SK-N-SH (cell line): ENCODE results near the gene LEO1. TPM values are rescaled to one million over a fixed set of nuclear protein-coding genes. Genes with fewer than 3 reads are reported as not detected.

Source experiments
- CTCF ChIA-PET: fragments of 300-600, 350-600 bp; formaldehyde crosslinking; extraction: SDS; loops from one replicate; lab custom pipeline; 2021; lab: Yijun Ruan, JAX
- POLR2A ChIA-PET: fragments of 350-600 bp; sonication (Branson Sonifier 250); formaldehyde crosslinking; extraction: SDS; loops from one replicate; lab custom pipeline; 2020; ENCODE audit warnings: antibody characterized with exemption, inconsistent platforms; lab: Yijun Ruan, JAX
- DNase-seq: peaks from one replicate; pipeline ENCODE4 v3.0.0; 2012
- H2AFZ ChIP-seq: fragments of 200-600 bp; sonication (generic); 2 replicates; pipeline ENCODE4 v1.8.1; 2016; ENCODE audit warnings: antibody characterized with exemption, mild to moderate bottlenecking, low read depth
- H3F3A ChIP-seq: fragments of 200-600 bp; sonication (generic); replicated peaks from 2 replicates; pipeline ENCODE3; 2016; ENCODE audit warnings: antibody characterized with exemption, mild to moderate bottlenecking; ENCODE audit not compliant: insufficient read depth
- H3K27ac ChIP-seq, 2 experiments: fragments of 200-500 bp in 1 of 2; fragments of 200-600 bp in 1 of 2; sonication (Bioruptor generic) in 1 of 2; sonication (generic), shearing (Covaris generic) in 1 of 2; 2 replicates each; pipeline versions ENCODE4 v1.5.1 to v1.6.1; 2014 to 2016; ENCODE audit warnings: low read depth in 2 of 2, inconsistent platforms in 1 of 2, low read length in 1 of 2, mild to moderate bottlenecking in 1 of 2, mixed read lengths in 1 of 2
- H3K27me3 ChIP-seq: fragments of 200-600 bp; sonication (generic), shearing (Covaris generic); 2 replicates; pipeline ENCODE4 v1.6.1; 2016; ENCODE audit warnings: mixed run types; ENCODE audit not compliant: insufficient read depth
- H3K36me3 ChIP-seq, 2 experiments: fragments of 200-500 bp in 1 of 2; fragments of 200-600 bp in 1 of 2; sonication (Bioruptor generic) in 1 of 2; sonication (generic) in 1 of 2; replicated peaks in 1 of 2; 2 replicates each; pipeline versions ENCODE3 to v1.5.1; 2014 to 2016; ENCODE audit warnings: low read length in 1 of 2, mild to moderate bottlenecking in 1 of 2; ENCODE audit not compliant: insufficient read depth in 2 of 2, control insufficient read depth in 1 of 2
- H3K4me1 ChIP-seq, 2 experiments: fragments of 200-500 bp in 1 of 2; fragments of 200-600 bp in 1 of 2; sonication (Bioruptor generic) in 1 of 2; sonication (generic), shearing (Covaris generic) in 1 of 2; 2 replicates each; pipeline versions ENCODE4 v1.5.1 to v1.6.1; 2014 to 2016; ENCODE audit warnings: low read depth in 1 of 2, low read length in 1 of 2, mixed run types in 1 of 2; ENCODE audit not compliant: insufficient read depth in 2 of 2, control insufficient read depth in 1 of 2
- H3K4me2 ChIP-seq: fragments of 200-600 bp; sonication (generic), shearing (Covaris generic); 2 replicates; pipeline ENCODE4 v1.6.1; 2017; ENCODE audit warnings: mixed run types
- H3K4me3 ChIP-seq, 2 experiments: fragments of 200-500 bp in 1 of 2; fragments of 200-600 bp in 1 of 2; sonication (Bioruptor generic) in 1 of 2; sonication (generic), shearing (Covaris generic) in 1 of 2; 2 replicates each; pipeline versions ENCODE4 v1.5.1 to v1.8.1; 2014 to 2016; ENCODE audit warnings: low read depth in 2 of 2, inconsistent platforms in 1 of 2, low read length in 1 of 2, mild to moderate bottlenecking in 1 of 2, mixed read lengths in 1 of 2, moderate library complexity in 1 of 2
- H3K79me2 ChIP-seq: fragments of 200-600 bp; sonication (generic); 2 replicates; pipeline ENCODE4 v1.8.1; 2017; ENCODE audit warnings: mild to moderate bottlenecking; ENCODE audit not compliant: insufficient read depth
- H3K9ac ChIP-seq: fragments of 200-600 bp; sonication (generic); 2 replicates; pipeline ENCODE4 v1.6.1; 2017; ENCODE audit warnings: mixed run types
- H3K9me2 ChIP-seq: fragments of 200-600 bp; sonication (generic); 2 replicates; pipeline ENCODE4 v1.6.1; 2017; ENCODE audit warnings: mixed run types
- H3K9me3 ChIP-seq: fragments of 200-600 bp; sonication (generic); 2 replicates; pipeline ENCODE4 v1.6.1; 2017; ENCODE audit warnings: mixed run types, mild to moderate bottlenecking, moderate library complexity
- H4K20me1 ChIP-seq: fragments of 200-600 bp; sonication (generic); 2 replicates; pipeline ENCODE4 v1.6.1; 2017; ENCODE audit warnings: mild to moderate bottlenecking, mixed run types; ENCODE audit not compliant: insufficient read depth
- CTCF ChIP-seq: fragments of 200-600 bp; sonication (generic); IDR thresholded peaks from 2 replicates; pipeline ENCODE4 v1.6.1; 2017; ENCODE audit warnings: antibody characterized with exemption, mild to moderate bottlenecking, moderate library complexity
- EP300 ChIP-seq, 2 experiments: IDR thresholded peaks; 2 replicates each; pipeline versions ENCODE4 v1.4.0 to v1.6.1; 2012; ENCODE audit warnings: borderline replicate concordance in 1 of 2, low read depth in 1 of 2, low read length in 1 of 2
- FOXM1 ChIP-seq: IDR thresholded peaks from 2 replicates; pipeline ENCODE4 v1.4.0; 2012; ENCODE audit warnings: low read depth, mild to moderate bottlenecking
- GABPA ChIP-seq: IDR thresholded peaks from 2 replicates; pipeline ENCODE4 v1.4.0; 2012; ENCODE audit warnings: low read depth, mild to moderate bottlenecking
- JUND ChIP-seq: IDR thresholded peaks from 2 replicates; pipeline ENCODE4 v1.4.0; 2012
- MEF2A ChIP-seq: IDR thresholded peaks from 2 replicates; pipeline ENCODE4 v1.4.0; 2012; ENCODE audit warnings: low read depth, borderline replicate concordance
- NFIC ChIP-seq: IDR thresholded peaks from 2 replicates; pipeline ENCODE4 v1.4.0; 2012; ENCODE audit warnings: borderline replicate concordance
- NRF1 ChIP-seq: IDR thresholded peaks from 2 replicates; pipeline ENCODE4 v1.6.1; 2012; ENCODE audit warnings: low read depth, mild to moderate bottlenecking, low read length
- RCOR1 ChIP-seq: fragments of 150-350 bp; IDR thresholded peaks from 2 replicates; pipeline ENCODE4 v1.6.1; 2017; ENCODE audit warnings: antibody characterized with exemption, low read length
- RFX5 ChIP-seq: IDR thresholded peaks from 2 replicates; pipeline ENCODE4 v1.6.1; 2012; ENCODE audit warnings: mild to moderate bottlenecking, improper control_type of control experiment, low read length
- SIN3A ChIP-seq: IDR thresholded peaks from 2 replicates; pipeline ENCODE4 v1.6.1; 2012; ENCODE audit warnings: low read depth, mild to moderate bottlenecking, low read length, moderate library complexity, borderline replicate concordance
- SMC3 ChIP-seq: IDR thresholded peaks from 2 replicates; pipeline ENCODE4 v1.6.1; 2012; ENCODE audit warnings: low read depth, low read length, improper control_type of control experiment
- TAF1 ChIP-seq: IDR thresholded peaks from 2 replicates; pipeline ENCODE4 v1.6.1; 2012; ENCODE audit warnings: low read depth, mild to moderate bottlenecking, low read length, moderate library complexity, borderline replicate concordance
- TCF12 ChIP-seq: IDR thresholded peaks from 2 replicates; pipeline ENCODE4 v1.4.0; 2012
- WGBS: methylation state at CpG from one replicate; pipeline ENCODE4 v1.1.6; 2017; ENCODE audit warnings: low lambda C conversion rate; 5-methylcytosine and 5-hydroxymethylcytosine counted together
- polyA plus RNA-seq, 3 experiments: library from polyadenylated mRNA; depleted of rRNA; stranded (reverse); fragments of >200 nt; gene quantifications; 2 replicates each; pipeline ENCODE4 v1.2.3, GENCODE V29; 2012
- TF ChIP-seq, protein P1 (sequence below): IDR thresholded peaks from 2 replicates; pipeline ENCODE4 v1.4.0; 2012; ENCODE audit warnings: low read depth, borderline replicate concordance

The LEO1 gene
- polyA plus RNA-seq, 1 of the 3 experiments (the other 2 are of a cell fraction), result 6.7 TPM

DNA sequence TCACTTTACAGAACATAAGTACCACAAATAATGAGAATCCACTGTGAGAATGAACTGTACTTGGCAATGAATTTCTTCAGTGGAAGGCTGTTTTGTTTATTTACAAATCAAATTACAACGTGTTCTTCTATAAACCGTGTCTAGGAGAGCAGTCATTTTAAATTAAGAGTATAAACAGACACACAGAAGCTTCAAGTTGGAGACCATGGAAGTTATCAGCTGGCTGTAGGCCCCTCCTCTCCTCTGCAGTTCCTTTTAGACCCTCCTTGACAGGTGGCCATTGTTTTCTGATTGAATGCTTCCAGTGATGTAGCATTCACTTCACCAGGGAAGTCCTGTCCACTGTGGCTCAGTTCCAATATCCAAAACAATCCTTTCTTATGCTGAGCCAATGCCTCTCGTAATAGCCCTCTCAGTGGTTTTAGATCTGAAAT lies 40.1 kb upstream of the LEO1 start:
- H2AFZ ChIP-seq, result no peak overlapping the region
- no peaks in the 10 kb centered on the region for H3K9me3 ChIP-seq
- DNase-seq, result no peak
- no peaks in the 10 kb centered on the region for H3K36me3 ChIP-seq
- H4K20me1 ChIP-seq, result no peaks in the 10 kb centered on the region
- H3K4me3 ChIP-seq, result no peak overlapping the region
- ChIA-PET POLR2A (no interaction called here), CTCF (no interaction called here)
- no peaks in the 10 kb centered on the region; a peak in 2 of 4 replicates for H3K4me1 ChIP-seq
- H3K9ac ChIP-seq, result no peak overlapping the region
- no peaks in the 10 kb centered on the region for H3K79me2 ChIP-seq
- no peaks in the 10 kb centered on the region for H3K9me2 ChIP-seq
- no peak overlapping the region for H3K4me2 ChIP-seq
- 0 out of 4 replicates have a peak overlapping the region, but pooled peaks of 1 of the 2 experiments have one; percentile 40 for H3K27ac ChIP-seq
- H3K27me3 ChIP-seq, result no peaks in the 10 kb centered on the region
- WGBS, result 56% methylated on average over 3 of the region's 3 CpGs
- TF ChIP-seq, protein P1, sequence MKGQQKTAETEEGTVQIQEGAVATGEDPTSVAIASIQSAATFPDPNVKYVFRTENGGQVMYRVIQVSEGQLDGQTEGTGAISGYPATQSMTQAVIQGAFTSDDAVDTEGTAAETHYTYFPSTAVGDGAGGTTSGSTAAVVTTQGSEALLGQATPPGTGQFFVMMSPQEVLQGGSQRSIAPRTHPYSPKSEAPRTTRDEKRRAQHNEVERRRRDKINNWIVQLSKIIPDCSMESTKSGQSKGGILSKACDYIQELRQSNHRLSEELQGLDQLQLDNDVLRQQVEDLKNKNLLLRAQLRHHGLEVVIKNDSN, result no peak
- no peak for TF ChIP-seq NRF1
- peaks cover 9% of the 10 kb centered on the region for H3F3A ChIP-seq

- H3K4me1 ChIP-seq, result no peaks in the 10 kb centered on the region; a peak in 3 of 4 replicates
- TF ChIP-seq MEF2A, result no peak
- no peak for TF ChIP-seq RCOR1
- no peak for TF ChIP-seq TCF12
- no peak for TF ChIP-seq GABPA
- peak; percentile 32; the same call in 1 of the 2 replicates for TF ChIP-seq NFIC
- TF ChIP-seq JUND, result 0 out of 2 replicates have a peak, but pooled peaks have one; percentile 10
- TF ChIP-seq, all 33 proteins: peak for 2
- CTCF ChIA-PET, result no interaction called here
- no peaks in the 10 kb centered on the region for H3K9me2 ChIP-seq
- no peaks in the 10 kb centered on the region for H3K36me3 ChIP-seq
- H3K4me3 ChIP-seq, result no peak overlapping the region
- H2AFZ ChIP-seq, result no peak overlapping the region
- no peak overlapping the region for H3K4me2 ChIP-seq
- no peaks in the 10 kb centered on the region for H3K27me3 ChIP-seq
- POLR2A ChIA-PET, result no interaction called here
- no peaks in the 10 kb centered on the region for H3K79me2 ChIP-seq
- no peak overlapping the region; the same call in 1 of the 2 replicates for H3K9ac ChIP-seq
- peak overlapping the region in 1 of 2 experiments; percentile 40; a peak in 1 of 4 replicates for H3K27ac ChIP-seq
- H3F3A ChIP-seq, result peaks cover 9% of the 10 kb centered on the region
- 43% methylated on average over 10 of the region's 14 CpGs for WGBS
- H4K20me1 ChIP-seq, result no peaks in the 10 kb centered on the region
- no peak for DNase-seq
- no peaks in the 10 kb centered on the region for H3K9me3 ChIP-seq
Observed at GRCh38 chr15:52010633-52011595, 39.3 kb upstream of the LEO1 start.

GRCh38 chr15:52008698-52009434 lies 37.3 kb upstream of the LEO1 start:
- H3K9ac ChIP-seq, result no peak overlapping the region
- peaks cover 9% of the 10 kb centered on the region for H3F3A ChIP-seq
- POLR2A ChIA-PET, result no interaction called here
- H3K79me2 ChIP-seq, result no peaks in the 10 kb centered on the region
- no peak overlapping the region for H2AFZ ChIP-seq
- no peaks in the 10 kb centered on the region for H3K9me2 ChIP-seq
- no peaks in the 10 kb centered on the region for H3K27me3 ChIP-seq
- no peaks in the 10 kb centered on the region for H3K36me3 ChIP-seq
- no peak overlapping the region for H3K4me3 ChIP-seq
- no peaks in the 10 kb centered on the region for H3K9me3 ChIP-seq
- peaks cover 0 to 4% of the 10 kb centered on the region in 2 experiments; a peak in 3 of 4 replicates for H3K4me1 ChIP-seq
- CTCF ChIA-PET, result interaction anchor here (1.1 kb wide), 1 partner anchor 21 kb away, joined by 4 read pairs; no protein-coding TSS in a partner anchor
- no peak overlapping the region for H3K4me2 ChIP-seq
- 93% methylated on average over 2 of the region's 2 CpGs for WGBS
- H3K27ac ChIP-seq, result no peak overlapping the region
- no peaks in the 10 kb centered on the region for H4K20me1 ChIP-seq
- DNase-seq, result no peak
- TF ChIP-seq SMC3, result no peak
- TF ChIP-seq, protein P1, result no peak
- TF ChIP-seq RFX5, result no peak
- TF ChIP-seq FOXM1, result no peak
- no peak for TF ChIP-seq TAF1
- no peak for TF ChIP-seq CTCF
- no peak for TF ChIP-seq SIN3A
- no peak for TF ChIP-seq EP300 (IDR thresholded peaks at IDR 0.05; ENCODE audit: borderline replicate concordance in 1 of 2, low read depth in 1 of 2, low read length in 1 of 2)
